Activated CD4-positive, alpha-beta T cell treated with anti-CD3 and anti-CD28 coated beads for 48 hours (primary cell): ENCODE results near the gene C9.
"Not testable (repeated sequence)": the region's sequence is repeated elsewhere in the genome, so short reads cannot be mapped to it uniquely, and the experiment has no call there.

ENCODE experiments used
- DNase-seq: peaks from one replicate; pipeline ENCODE4 v3.0.0-alpha.2; 2020

C9 gene

GRCh38 chr5:39370555-39371366, 6.5 kb upstream of the C9 start:
- DNase-seq, result no peak

DNA sequence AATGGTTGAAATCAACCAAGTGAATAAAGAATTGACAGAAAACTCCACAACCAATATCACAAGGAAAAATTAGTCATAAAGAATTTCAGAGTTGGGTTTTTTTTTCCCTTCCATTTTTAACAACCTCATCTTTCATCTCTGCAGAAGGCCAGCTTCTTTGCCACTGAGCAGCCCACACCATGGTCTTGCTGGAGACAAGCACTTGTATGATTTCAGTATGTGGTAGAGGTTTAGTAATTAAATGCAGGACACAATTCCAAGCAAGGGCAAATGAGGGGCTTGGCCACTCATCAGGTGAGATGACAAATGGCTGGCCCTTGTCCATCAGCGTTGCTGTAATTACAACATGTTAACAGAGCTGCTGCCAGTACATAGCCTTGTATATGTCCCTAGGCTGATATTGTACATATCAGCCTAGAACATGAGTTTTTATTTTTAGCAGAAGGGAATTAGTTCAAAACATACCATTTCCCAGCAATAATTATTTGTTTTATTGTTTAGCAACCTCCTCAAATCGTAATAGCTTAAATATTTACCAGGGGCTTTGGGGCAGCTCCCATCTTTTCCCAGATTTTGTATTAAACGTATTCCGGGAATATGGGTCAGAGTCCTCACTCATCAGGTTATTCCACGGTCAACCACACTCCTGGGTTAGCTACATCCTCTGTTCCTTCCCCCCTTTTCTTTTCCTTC, 5.0 kb upstream of the C9 start:
- DNase-seq, result no peak

GRCh38 chr5:39368116-39368515, 3.8 kb upstream of the C9 start:
- DNase-seq, result no peak

DNA sequence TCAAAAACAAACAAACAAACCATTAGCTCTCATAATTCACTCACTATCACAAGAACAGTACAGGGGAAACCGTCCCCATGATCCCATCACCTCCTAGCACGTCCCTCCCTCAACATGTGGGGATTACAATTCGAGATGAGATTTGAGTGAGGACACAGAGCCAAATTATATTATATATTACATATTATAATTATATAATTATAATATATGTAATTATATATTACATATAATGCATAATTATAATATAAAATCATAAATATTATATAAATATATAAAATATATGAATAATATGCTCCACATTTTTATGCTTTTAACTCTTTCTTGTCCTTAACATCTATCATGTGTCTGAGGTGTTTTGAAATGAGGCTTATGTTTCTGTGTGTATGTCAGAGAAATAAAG, 3.4 kb upstream of the C9 start:
- DNase-seq, result no peak

DNA sequence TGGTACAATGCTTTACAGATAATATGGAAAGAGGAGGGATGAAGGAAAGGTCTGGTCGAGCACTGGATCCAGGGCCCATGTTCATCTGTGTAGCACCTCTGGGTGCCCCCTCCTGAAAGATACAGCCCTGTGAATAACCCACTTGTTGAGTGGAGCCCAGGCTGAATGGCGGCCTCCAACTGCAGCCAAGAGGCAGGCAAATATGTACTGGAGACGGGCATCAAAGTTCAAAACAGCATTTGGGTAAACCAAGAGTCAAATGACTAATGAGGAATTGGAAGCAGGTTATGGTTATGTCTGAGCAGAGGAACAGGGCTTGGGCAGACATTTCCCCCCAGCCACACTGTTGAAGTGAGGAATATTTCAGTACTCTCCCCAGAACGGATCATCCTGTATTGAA, 1.1 kb downstream of the C9 start:
- DNase-seq, result no peak

GRCh38 chr5:39362646-39363045, 1.6 kb downstream of the C9 start:
- no peak for DNase-seq

DNA sequence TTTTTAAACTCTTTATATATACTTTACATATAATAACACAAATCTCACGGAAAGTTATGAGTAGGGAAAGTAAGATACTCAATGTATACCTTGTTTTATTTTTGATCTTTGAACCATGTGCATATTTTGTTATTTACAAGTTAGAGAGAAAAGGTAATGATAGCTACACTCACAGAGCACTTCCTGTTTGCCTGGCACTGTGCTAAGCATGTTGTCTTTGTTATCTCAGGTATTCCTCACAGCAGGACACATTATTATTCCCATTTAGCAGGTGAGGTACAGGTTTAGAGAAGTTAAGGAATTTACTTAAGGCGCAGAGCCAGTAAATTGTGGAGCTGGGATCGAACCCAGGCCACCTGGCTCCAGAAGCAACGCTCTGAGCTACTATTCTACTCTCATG, 3.0 kb downstream of the C9 start:
- no peak for DNase-seq

DNA sequence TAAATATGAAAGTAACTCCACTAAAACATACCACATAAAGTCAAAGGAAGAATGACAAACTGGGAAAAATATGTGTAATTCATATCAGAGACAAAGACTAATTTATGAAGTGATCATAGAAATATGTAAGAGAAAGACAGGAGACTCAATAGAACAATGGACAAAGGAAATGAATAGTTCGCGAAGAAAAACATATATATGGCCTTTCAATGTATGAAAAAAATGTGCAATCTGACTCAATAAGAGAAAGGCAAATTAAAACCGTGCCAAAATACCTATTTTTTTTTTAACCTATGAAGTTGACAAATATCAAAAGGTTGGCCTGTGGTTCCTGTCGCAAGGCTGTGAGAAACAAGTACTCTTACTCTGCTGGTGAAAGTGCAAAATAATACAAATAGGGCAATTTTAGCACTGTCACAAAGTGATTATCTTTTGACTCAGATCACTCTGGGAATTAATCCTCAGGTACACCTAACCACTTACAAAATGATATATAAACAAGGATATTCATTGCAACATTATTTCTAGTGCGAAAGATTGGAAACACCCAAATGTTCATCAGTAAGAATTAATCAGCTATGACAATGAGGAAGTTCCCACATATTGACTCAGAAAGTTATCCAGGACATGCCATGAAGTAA, 3.7 kb downstream of the C9 start:
- DNase-seq, result no peak

DNA sequence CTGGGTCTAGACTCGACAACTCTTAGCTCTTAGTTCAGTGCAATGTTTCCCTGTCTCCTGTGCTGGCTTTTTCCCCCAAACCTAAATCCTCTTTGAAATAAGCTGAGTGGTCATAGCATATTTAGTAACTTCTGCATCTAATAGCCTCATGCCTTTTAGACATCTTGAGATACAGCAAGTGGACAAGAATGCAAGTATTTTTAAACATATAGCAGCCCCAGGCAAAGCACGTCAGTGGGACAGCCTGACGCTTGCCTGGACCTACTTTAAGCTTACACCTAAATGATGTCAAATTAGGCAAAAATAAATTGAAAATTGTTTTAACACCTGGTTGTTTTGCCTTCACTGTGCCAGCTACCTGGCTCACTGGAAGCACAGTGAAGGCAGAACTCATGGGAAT, 8.0 kb downstream of the C9 start:
- DNase-seq, result no peak

DNA sequence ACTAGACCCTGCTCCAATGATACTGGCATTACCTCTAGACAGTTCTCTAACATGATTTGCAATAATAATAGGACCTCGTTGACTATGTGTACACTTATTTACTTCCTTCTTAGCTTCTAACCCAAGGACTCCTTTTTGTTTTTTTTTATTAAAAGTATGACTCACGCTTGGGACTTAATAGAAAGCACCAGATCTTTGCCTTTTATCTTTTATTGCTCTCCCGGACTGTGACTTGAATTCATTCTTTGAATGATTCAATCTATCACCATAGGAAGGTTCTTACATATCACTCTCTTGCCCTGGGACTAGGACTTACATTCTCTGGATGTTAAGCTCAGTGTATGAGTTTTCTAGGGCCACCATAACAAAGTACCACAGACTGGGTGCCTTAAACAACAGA, 9.0 kb downstream of the C9 start:
- DNase-seq, result no peak

GRCh38 chr5:39353717-39354399, 10.4 kb downstream of the C9 start:
- no peak for DNase-seq

GRCh38 chr5:39352951-39353350, 11.3 kb downstream of the C9 start:
- DNase-seq, result no peak

DNA sequence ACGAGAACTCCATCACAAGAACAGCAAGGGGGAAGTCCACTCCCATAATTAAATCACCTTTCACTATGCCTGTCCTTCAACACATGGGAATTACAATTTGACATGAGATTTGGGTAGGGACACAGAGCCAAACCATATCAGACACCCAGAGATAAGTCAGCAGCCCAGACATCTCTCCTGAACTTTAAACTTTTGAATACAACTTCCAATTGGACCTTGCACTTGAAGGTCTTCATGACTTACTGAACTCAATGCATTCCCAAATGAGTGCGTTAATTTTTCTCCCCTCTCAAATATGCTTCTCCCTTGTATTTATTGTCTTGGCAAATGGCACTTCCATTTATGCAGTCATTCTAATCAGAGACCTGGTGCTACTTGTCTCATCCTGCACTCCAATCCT, 12.1 kb downstream of the C9 start:
- DNase-seq, result no peak

- DNase-seq, result no peak
Measured at GRCh38 chr5:39349484-39349883, 14.8 kb downstream of the C9 start.

DNA sequence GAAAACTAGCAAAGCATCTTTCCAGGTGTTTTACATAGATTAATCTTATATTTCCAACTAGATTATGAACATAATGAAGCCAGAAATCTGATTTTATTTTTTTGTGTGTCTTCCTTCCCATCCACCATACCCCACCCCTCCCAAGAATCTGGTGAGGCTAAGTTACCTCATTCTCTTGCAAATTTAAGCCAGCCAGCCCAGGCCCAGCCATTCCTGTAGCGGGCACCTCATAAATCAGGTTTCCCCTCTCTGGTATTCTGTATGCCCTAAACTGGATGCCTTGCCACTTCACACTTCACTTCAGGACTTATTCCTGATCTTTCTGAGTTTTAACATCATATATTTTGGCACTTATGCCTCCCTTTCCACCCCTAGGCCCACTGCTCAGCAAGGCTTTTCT, 21.8 kb downstream of the C9 start:
- no peak for DNase-seq

- no peak for DNase-seq
Measured at GRCh38 chr5:39341896-39342295, 22.4 kb downstream of the C9 start.

DNA sequence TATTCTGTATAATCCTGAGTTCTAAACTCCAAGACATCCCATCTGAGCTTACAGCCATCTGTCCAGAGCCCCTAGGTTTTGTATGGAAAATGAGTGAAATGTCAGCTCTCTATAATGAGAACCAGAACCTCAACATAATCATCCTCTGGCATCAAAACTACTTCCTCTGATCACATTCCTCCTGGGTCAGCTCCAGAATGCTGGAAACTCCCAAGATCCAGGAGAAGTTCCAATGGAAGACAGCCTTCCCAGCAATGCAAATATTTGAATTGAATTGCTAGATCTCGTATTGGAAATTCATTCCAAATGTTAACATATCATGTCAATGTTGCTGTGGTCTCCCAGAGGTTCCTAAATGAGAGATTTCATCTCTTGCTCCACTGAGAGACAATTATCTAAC, 23.8 kb downstream of the C9 start:
- no peak for DNase-seq

GRCh38 chr5:39337252-39337915, 26.9 kb downstream of the C9 start:
- no peak for DNase-seq

DNA sequence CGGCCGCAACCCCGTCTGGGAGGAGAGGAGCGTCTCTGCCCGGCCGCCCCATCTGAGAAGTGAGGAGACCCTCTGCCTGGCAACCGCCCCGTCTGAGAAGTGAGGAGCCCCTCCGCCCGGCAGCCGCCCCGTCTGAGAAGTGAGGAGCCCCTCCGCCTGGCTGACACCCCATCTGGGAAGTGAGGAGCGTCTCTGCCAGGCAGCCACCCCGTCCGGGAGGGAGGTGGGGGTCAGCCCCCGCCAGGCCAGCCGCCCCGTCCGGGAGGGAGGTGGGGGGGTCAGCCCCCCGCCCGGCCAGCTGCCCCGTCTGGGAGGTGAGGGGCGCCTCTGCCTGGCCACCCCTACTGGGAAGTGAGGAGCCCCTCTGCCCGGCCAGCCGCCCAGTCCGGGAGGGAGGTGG, 30.0 kb downstream of the C9 start:
- DNase-seq, result not testable (repeated sequence)

- no peak for DNase-seq
Measured at GRCh38 chr5:39333104-39333503, 31.2 kb downstream of the C9 start.

DNA sequence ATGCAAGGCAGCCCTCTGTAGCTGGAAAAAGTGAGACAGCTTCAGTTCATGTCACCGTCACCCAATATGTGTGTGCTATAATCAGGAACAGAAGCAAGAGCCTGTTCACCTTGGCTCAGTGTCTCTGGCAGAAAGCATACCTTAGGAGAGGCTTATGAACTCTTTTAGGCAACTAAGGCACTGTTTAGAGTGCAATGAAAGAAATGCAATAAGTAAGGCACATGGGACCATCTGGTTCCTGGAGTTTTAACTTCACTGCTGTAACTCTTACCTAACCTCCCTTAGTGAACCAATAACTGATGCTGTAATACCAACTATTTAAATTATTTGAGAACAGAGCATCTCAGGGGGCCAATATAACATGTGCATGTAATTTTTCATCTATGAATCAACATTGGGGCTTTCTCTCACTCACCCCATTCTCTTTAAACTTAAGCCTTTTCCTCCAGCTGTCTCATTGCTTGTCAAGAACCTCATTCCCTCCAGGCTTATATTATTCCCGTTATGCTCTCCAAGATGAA, 32.4 kb downstream of the C9 start:
- DNase-seq, result no peak

DNA sequence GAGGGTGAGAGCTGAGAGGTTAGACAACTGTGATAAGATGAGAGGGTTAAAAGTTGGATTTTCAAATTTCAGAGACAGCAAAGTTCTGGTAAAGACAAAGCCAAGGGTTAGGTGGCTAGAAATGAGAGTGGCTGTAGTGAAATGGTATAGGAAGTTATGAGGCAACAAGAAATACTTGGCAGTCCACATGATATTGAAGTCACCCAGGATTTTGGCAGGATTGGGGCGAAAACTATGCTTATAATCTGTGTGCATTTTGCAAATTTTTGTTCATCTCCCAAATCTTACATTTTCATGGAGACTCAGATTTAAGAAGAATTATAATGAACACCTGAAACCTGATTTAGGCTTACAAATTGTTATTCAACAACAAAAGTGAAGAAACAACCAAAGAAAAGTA, 35.6 kb downstream of the C9 start:
- DNase-seq, result no peak

- DNase-seq, result no peak
Measured at GRCh38 chr5:39323542-39323941, 40.8 kb downstream of the C9 start.
